CD1c-positive myeloid dendritic cell (primary cell): ENCODE results near the gene LRPAP1.

Experiments
- DNase-seq: peaks from one replicate; pipeline ENCODE4 v3.0.0-alpha.2; 2016; ENCODE audit errors: extremely low spot score

Gene LRPAP1

GRCh38 chr4:3485886-3486540, 46.2 kb downstream of the LRPAP1 start:
- DNase-seq: no peak

- peak; percentile 18 for DNase-seq
Observed at GRCh38 chr4:3485011-3485791, 47.0 kb downstream of the LRPAP1 start.

- peak; percentile 61 for DNase-seq
Observed at GRCh38 chr4:3484057-3484973, 47.9 kb downstream of the LRPAP1 start.

- peak; percentile 28 for DNase-seq
Observed at GRCh38 chr4:3483471-3483921, 48.7 kb downstream of the LRPAP1 start.

GRCh38 chr4:3482707-3483106, 49.5 kb downstream of the LRPAP1 start:
- DNase-seq: no peak

- no peak for DNase-seq
Observed at GRCh38 chr4:3481783-3482393, 50.3 kb downstream of the LRPAP1 start.

GRCh38 chr4:3481113-3481531, 51.1 kb downstream of the LRPAP1 start:
- DNase-seq: no peak

- peak; percentile 81 for DNase-seq
Observed at GRCh38 chr4:3480528-3481112, 51.6 kb downstream of the LRPAP1 start.

GRCh38 chr4:3479358-3480101, 52.7 kb downstream of the LRPAP1 start:
- no peak for DNase-seq

- no peak for DNase-seq
Observed at GRCh38 chr4:3478446-3479357, 53.5 kb downstream of the LRPAP1 start.

GRCh38 chr4:3477750-3478430, 54.3 kb downstream of the LRPAP1 start:
- DNase-seq: no peak

- DNase-seq: no peak
Observed at GRCh38 chr4:3476936-3477749, 55.1 kb downstream of the LRPAP1 start.

- no peak for DNase-seq
Observed at GRCh38 chr4:3476341-3476747, 55.9 kb downstream of the LRPAP1 start.

- DNase-seq: no peak
Observed at GRCh38 chr4:3475713-3476260, 56.4 kb downstream of the LRPAP1 start.

- no peak for DNase-seq
Observed at GRCh38 chr4:3475041-3475712, 57.0 kb downstream of the LRPAP1 start.

- no peak for DNase-seq
Observed at GRCh38 chr4:3473996-3474765, 58.0 kb downstream of the LRPAP1 start.
